Stimulated activated CD8-positive, alpha-beta memory T cell treated with anti-CD3 and anti-CD28 coated beads, Interleukin-12 subunit alpha, Interleukin-12 subunit beta, amount 100 ng/mL, for 1 hour (primary cell): ENCODE results near the gene CIITA.
"Not testable (repeated sequence)": the region's sequence is repeated elsewhere in the genome, so short reads cannot be mapped to it uniquely, and the experiment has no call there.

Experiments used
- DNase-seq: peaks from one replicate; pipeline ENCODE4 v3.0.0-alpha.2; 2020; ENCODE audit warnings: low read depth

The CIITA gene

GRCh38 chr16:10934325-10935107, 57.5 kb downstream of the CIITA start:
- no peak for DNase-seq

- DNase-seq, result no peak
Observed at GRCh38 chr16:10935226-10935915, 58.4 kb downstream of the CIITA start.

GRCh38 chr16:10936272-10936984, 59.4 kb downstream of the CIITA start:
- DNase-seq, result no peak

- no peak for DNase-seq
Observed at GRCh38 chr16:10937068-10937859, 60.3 kb downstream of the CIITA start.

GRCh38 chr16:10938321-10938720, 61.3 kb downstream of the CIITA start:
- DNase-seq, result no peak

- DNase-seq, result no peak
Observed at GRCh38 chr16:10938796-10939648, 62.0 kb downstream of the CIITA start.

GRCh38 chr16:10939649-10940234, 62.7 kb downstream of the CIITA start:
- no peak for DNase-seq

- no peak for DNase-seq
Observed at GRCh38 chr16:10940501-10941079, 63.6 kb downstream of the CIITA start.

- no peak for DNase-seq
Observed at GRCh38 chr16:10941127-10941933, 64.3 kb downstream of the CIITA start.

GRCh38 chr16:10941935-10942351, 64.9 kb downstream of the CIITA start:
- DNase-seq, result not testable (repeated sequence)

GRCh38 chr16:10942352-10943063, 65.5 kb downstream of the CIITA start, which contains the start of gene DEXI:
Gene DEXI (minus strand): TSS chr16:10942468. CDS start chr16:10942005, 463 bp downstream.
- DNase-seq, result peak; percentile 88

GRCh38 chr16:10943064-10943353, 66.0 kb downstream of the CIITA start:
- DNase-seq, result no peak

GRCh38 chr16:10944249-10945064, 67.5 kb downstream of the CIITA start, which contains the start of gene CLEC16A:
Gene CLEC16A (plus strand): TSS chr16:10944564. CDS start chr16:10944718, 154 bp downstream.
- peak; percentile 91 for DNase-seq

- DNase-seq, result no peak
Observed at GRCh38 chr16:10945065-10945787, 68.2 kb downstream of the CIITA start.

- DNase-seq, result no peak
Observed at GRCh38 chr16:10946308-10946707, 69.3 kb downstream of the CIITA start.

GRCh38 chr16:10947211-10947787, 70.3 kb downstream of the CIITA start:
- DNase-seq, result no peak
